ENCODE results near the gene CXXC5. TPM values are rescaled to one million over a fixed set of nuclear protein-coding genes. Genes with fewer than 3 reads are reported as not detected.

CXXC5 gene
- total and polyA plus RNA-seq, 2 of the 4 experiments (the other 2 are of a cell fraction) = 24.9 to 35.7 TPM

DNA sequence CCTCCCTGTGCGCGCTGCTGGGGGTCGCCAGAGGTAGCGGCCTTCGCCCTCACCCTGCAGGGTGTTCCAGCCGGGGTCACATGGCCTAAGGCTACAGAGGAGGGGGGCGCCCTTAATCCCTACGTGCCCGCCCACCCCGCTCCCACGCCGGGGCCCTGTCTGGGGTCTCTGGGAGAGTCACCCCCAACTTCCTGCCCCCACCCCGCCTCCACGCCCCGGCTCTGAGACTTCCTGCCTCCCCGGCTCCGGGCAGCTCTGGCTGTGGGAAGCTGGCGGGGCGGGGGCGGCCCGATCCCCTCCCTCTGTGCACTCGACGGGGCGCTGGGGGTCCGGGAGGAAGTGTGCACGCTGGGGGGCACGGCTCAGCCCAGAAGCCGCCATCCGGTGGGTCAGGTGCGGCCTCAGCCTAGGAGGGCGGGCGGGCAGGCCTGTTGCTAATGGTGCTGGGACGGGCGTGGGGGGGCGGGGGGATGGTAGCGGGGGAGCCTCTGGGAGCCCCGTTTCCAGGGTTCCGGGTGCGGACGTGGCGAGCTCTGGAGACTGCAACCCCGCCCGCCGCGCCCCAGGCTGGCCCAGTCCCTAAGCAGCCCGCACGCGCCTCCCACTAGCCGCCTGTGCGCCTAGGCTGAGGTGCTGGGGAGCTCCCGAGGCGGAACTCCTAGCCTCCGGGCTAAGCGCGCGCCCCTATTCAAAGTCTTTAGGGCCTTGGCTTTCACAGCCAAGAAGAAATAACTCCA is 61.6 kb downstream of the CXXC5 start (continued):
- TF ChIP-seq NFE2L2 (IDR thresholded peaks at IDR 0.05; ENCODE audit: low read depth, low read length) = no peak

DNA sequence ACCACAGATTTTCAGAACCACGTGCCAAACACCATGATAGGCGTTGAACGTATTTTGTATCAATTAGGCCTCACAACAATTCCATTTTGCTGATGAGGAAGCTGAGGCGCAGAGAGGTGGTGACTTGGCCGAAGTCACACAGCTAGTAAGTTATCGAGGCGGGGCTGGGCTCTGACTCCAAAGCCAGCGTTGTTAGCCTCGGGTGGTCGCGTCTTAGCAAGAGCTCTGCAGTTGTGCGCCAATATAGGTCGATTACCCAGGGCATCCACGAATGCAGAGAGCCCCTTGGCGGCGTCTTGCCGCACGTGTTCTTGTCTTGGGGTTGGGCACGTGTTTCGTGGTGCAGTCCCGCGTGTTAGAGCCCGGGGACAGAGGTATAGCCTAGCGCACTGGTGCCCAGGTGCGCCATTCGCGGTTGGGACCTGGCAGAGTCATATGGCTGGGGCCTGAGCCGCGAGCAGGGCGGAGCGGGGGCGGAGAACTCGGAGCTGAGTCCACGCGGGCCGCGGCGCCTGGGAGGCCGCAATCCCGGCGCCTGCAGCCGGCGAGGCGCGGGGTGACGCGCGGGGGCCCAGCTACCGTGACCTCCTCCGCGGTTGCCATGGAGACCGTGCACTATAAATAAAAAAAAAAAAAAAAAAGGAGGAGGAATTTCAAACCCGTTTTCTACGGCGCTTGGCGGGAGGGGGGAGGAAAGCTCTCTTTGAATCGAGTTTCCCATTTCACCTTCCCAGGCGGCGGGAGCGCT is 62.3 kb downstream of the CXXC5 start:
- Histone ChIP-seq H3K27me3 (ENCODE audit: control insufficient read depth, insufficient read depth, low read length) (peaks cover 8% of the 10 kb centered on the region; the same call in 1 of the 2 replicates), H3K79me1 (ENCODE audit: low read depth in 1 of 2, low read length in 2 of 2) (no peaks in the 10 kb centered on the region), H3K27ac (ENCODE audit: insufficient read depth, low read length) (no peak overlapping the region), H2AK5ac (ENCODE audit: low read depth, low read length) (no peak overlapping the region), H4K20me1 (ENCODE audit: insufficient read depth, low read length) (0 out of 2 replicates have a peak, but pooled peaks cover 5% of the 10 kb centered on the region), H3K36me3 (ENCODE audit: control insufficient read depth, insufficient read depth, low read length) (no peaks in the 10 kb centered on the region), H2BK15ac (ENCODE audit: low read depth, low read length) (no peak overlapping the region), H3K4me2 (ENCODE audit: low read depth, low read length) (peak overlapping the region; percentile 69), H3K9me1 (ENCODE audit: insufficient read depth, low read length) (no peaks in the 10 kb centered on the region; the same call in 1 of the 2 replicates), H2AFZ (replicated peaks; ENCODE audit: low read length, poor library complexity) (peak overlapping the region; percentile 86), H3K4me3 (ENCODE audit: insufficient read depth, low read depth, low read length) (peak overlapping the region; percentile 41), H4K91ac (ENCODE audit: insufficient read depth, low read depth, low read length) (no peak overlapping the region), H3K56ac (ENCODE audit: extremely low read depth, insufficient read depth, low read length) (no peak overlapping the region), H4K5ac (ENCODE audit: low read depth, low read length) (no peak overlapping the region), H2BK120ac (ENCODE audit: low read depth, low read length) (no peak overlapping the region), H4K8ac (ENCODE audit: low read depth in 2 of 2, low read length in 2 of 2) (no peak overlapping the region; a peak in 1 of 4 replicates), H2BK5ac (ENCODE audit: low read depth, low read length, poor library complexity, severe bottlenecking) (no peak overlapping the region), H3K9me3 (ENCODE audit: control insufficient read depth, insufficient read depth, low read length) (peaks cover 4% of the 10 kb centered on the region; the same call in 1 of the 2 replicates), H3K9ac (ENCODE audit: low read depth, low read length) (no peak overlapping the region), H3K4me1 (ENCODE audit: control insufficient read depth, insufficient read depth, low read length) (peaks cover 5% of the 10 kb centered on the region; the same call in 1 of the 2 replicates), H3K14ac (replicated peaks; ENCODE audit: low read depth, low read length) (no peak overlapping the region), H3K23ac (ENCODE audit: low read depth, low read length) (no peak overlapping the region), H3K18ac (ENCODE audit: low read depth, low read length) (no peak overlapping the region), H2BK20ac (ENCODE audit: low read depth, low read length) (no peak overlapping the region; the same call in 1 of the 2 replicates), H2AK9ac (replicated peaks; ENCODE audit: low read depth, low read length, poor library complexity) (no peak overlapping the region), H3K4ac (ENCODE audit: low read depth, low read length) (no peak overlapping the region)
- peak; percentile 43 for ATAC-seq (ENCODE audit: low read depth)
- peak; percentile 39 for DNase-seq
- intact Hi-C loops (cut with micrococcal nuclease) = no loop called here
- dilution Hi-C loops (cut with HindIII; ENCODE audit: low sequenced_read_pairs, unreplicated experiment) = no loop called here
- 14% methylated on average over 20 of the region's 60 CpGs; no CpG with 5 or more reads in 1 of the 2 experiments for WGBS, 2 experiments (ENCODE audit: extremely low coverage in 2 of 2, insufficient read length in 1 of 2)
- BruUV-seq (replicated peaks) = no TSS peak
- ChIA-PET POLR2A (ENCODE audit: unreplicated experiment) (no interaction called here), CTCF (interaction anchor here (0.7 to 2.0 kb wide), 9 partner anchors 12 to 463 kb away, joined by 3 to 7 read pairs (median 4); no protein-coding TSS in a partner anchor)
- in situ Hi-C loops (cut with MboI; ENCODE audit: low sequenced_read_pairs) = no loop called here
- TF ChIP-seq MAZ (IDR thresholded peaks at IDR 0.05; ENCODE audit: borderline replicate concordance, low read depth, low read length) = peak; percentile 54; the same call in 1 of the 2 replicates
- no peak for TF ChIP-seq POLR2A (IDR thresholded peaks at IDR 0.05; ENCODE audit: low read depth, low read length)
- TF ChIP-seq SMC3 (IDR thresholded peaks at IDR 0.05; ENCODE audit: low read depth, low read length) = no peak; the same call in 1 of the 2 replicates

Measured in IMR-90 (cell line).